ENCODE measurements around the gene GRAP.

GRAP gene

GRCh38 chr17:18971801-18972200, 75.0 kb downstream of the GRAP start:
- TF ChIP-seq POLR2AphosphoS5 (IDR thresholded peaks at IDR 0.05; ENCODE audit: low read depth, low read length) (no peak), FOXP2 (optimal IDR thresholded peaks at IDR 0.05; ENCODE audit: borderline replicate concordance, extremely low read depth, extremely low read length, insufficient read depth) (no peak), TAF1 (IDR thresholded peaks at IDR 0.05; ENCODE audit: borderline replicate concordance, insufficient read depth, low read length) (no peak), REST (IDR thresholded peaks at IDR 0.05; ENCODE audit: insufficient read depth in 1 of 2, low read depth in 2 of 2, low read length in 2 of 2) (no peak), SIN3A (IDR thresholded peaks at IDR 0.05; ENCODE audit: borderline replicate concordance, insufficient read depth, low read length) (no peak)
